ENCODE data around the gene RSPH1. TPM values are rescaled to one million over a fixed set of nuclear protein-coding genes. Genes with fewer than 3 reads are reported as not detected.

The RSPH1 gene
- total RNA-seq, 2 experiments from 2014 or later: 0.38 to 0.53 TPM

GRCh38 chr21:42521384-42521783 is 25.4 kb upstream of the RSPH1 start:
- Mint-ChIP-seq H3K4me3 (no peak overlapping the region), H3K9me3 (no peaks in the 10 kb centered on the region), H3K4me1 (ENCODE audit: low read depth) (peaks cover 45% of the 10 kb centered on the region), H3K27me3 (no peaks in the 10 kb centered on the region), H3K27ac (no peak overlapping the region), H3K36me3 (peaks cover 41% of the 10 kb centered on the region)
- no peak for DNase-seq
- POLR2A ChIA-PET: no interaction called here
- intact Hi-C loops (cut with micrococcal nuclease): loop anchor here (10.0 kb wide), 1 partner anchor 377 kb away; no protein-coding TSS in a partner anchor
- CTCF ChIA-PET: no interaction called here

DNA sequence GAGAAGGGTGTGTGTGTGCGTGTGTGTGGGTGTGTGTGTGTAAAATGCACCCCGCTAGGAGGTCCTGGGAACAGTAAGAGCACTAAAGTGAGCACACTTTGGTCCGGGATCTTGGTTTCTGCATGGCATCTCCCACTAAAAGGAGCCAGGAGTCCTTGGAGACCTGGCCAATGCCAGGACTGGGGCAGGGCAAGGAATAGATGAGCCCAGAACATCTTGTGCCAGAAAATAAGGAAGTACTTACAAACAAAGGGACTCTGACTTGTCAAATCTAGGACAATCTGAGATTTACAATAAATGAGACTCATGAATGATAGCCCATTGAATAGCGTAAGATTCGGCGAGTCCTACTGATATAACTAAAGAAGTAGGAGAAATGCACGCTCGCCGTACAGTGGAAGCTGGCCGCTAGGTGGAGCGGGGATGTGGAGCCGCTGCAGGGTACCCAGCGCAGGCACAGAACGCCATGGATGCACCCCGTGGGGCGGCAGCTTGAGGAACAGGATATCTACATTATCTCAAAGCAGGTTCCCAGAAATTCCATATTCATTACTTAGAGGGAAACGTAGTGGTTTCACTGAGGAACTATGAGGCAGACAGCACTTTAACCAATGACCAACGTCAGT is 24.7 kb upstream of the RSPH1 start:
- H3K36me3 Mint-ChIP-seq: peaks cover 38% of the 10 kb centered on the region
- intact Hi-C loops (cut with micrococcal nuclease): loop anchor here (10.0 kb wide), 1 partner anchor 376 kb away; no protein-coding TSS in a partner anchor
- CTCF ChIA-PET: no interaction called here

GRCh38 chr21:42518626-42519025 is 22.6 kb upstream of the RSPH1 start:
- DNase-seq: no peak
- CTCF ChIA-PET: no interaction called here
- no peak overlapping the region for H3K4me3 Mint-ChIP-seq
- peaks cover 42% of the 10 kb centered on the region for H3K4me1 Mint-ChIP-seq (ENCODE audit: low read depth)
- H3K9me3 Mint-ChIP-seq: no peaks in the 10 kb centered on the region
- peaks cover 35% of the 10 kb centered on the region for H3K36me3 Mint-ChIP-seq
- no peaks in the 10 kb centered on the region for H3K27me3 Mint-ChIP-seq
- H3K27ac Mint-ChIP-seq: no peak overlapping the region
- POLR2A ChIA-PET: no interaction called here
- intact Hi-C loops (cut with micrococcal nuclease): no loop called here

More for the DNA sequence above, 24.7 kb upstream of the RSPH1 start:
- POLR2A ChIA-PET: no interaction called here
- no peak overlapping the region for H3K4me3 Mint-ChIP-seq
- no peak overlapping the region for H3K27ac Mint-ChIP-seq
- no peaks in the 10 kb centered on the region for H3K9me3 Mint-ChIP-seq
- no peaks in the 10 kb centered on the region for H3K27me3 Mint-ChIP-seq
- DNase-seq: no peak
- peaks cover 45% of the 10 kb centered on the region for H3K4me1 Mint-ChIP-seq (ENCODE audit: low read depth)

DNA sequence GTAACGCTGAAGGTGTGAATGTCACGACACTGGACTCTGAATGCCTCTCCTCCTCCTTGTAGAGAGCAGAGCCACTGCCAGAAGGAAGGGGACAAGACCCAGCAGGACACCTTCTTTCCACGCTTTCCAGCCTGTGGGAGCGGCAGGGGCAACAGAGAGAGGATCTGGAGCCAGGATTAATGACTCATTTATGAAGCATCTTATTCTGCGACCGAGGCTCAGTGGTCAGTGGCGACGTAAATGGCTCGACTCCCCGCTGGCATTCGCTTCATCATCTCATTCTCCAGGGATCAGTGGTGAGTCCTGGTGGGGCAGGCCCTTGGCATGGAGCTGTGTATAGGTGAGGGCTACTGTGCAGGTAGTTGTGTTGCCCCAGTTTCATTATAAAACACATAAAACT is 22.2 kb upstream of the RSPH1 start:
- H3K4me3 Mint-ChIP-seq: no peak overlapping the region
- POLR2A ChIA-PET: no interaction called here
- no peak overlapping the region for H3K27ac Mint-ChIP-seq
- H3K4me1 Mint-ChIP-seq (ENCODE audit: low read depth): peaks cover 43% of the 10 kb centered on the region
- H3K27me3 Mint-ChIP-seq: no peaks in the 10 kb centered on the region
- no peak for DNase-seq
- peaks cover 34% of the 10 kb centered on the region for H3K36me3 Mint-ChIP-seq
- H3K9me3 Mint-ChIP-seq: no peaks in the 10 kb centered on the region
- CTCF ChIA-PET: no interaction called here
- intact Hi-C loops (cut with micrococcal nuclease): no loop called here

- ChIA-PET CTCF (no interaction called here), POLR2A (no interaction called here)
These were observed 19.9 kb upstream of the RSPH1 start for GRCh38 chr21:42515708-42516502.

GRCh38 chr21:42514883-42515228 is 18.8 kb upstream of the RSPH1 start:
- POLR2A ChIA-PET: interaction anchor here (1.8 to 2.8 kb wide), 2 partner anchors 13 to 16 kb away, joined by 6 to 25 read pairs; no protein-coding TSS in a partner anchor

More at GRCh38 chr21:42515708-42516502, 19.9 kb upstream of the RSPH1 start:
- Mint-ChIP-seq H3K36me3 (peaks cover 20% of the 10 kb centered on the region), H3K9me3 (no peaks in the 10 kb centered on the region), H3K4me1 (ENCODE audit: low read depth) (peaks cover 41% of the 10 kb centered on the region), H3K27me3 (no peaks in the 10 kb centered on the region), H3K27ac (no peak overlapping the region), H3K4me3 (peak overlapping the region; percentile 77)
- DNase-seq: no peak
- intact Hi-C loops (cut with micrococcal nuclease): no loop called here

GRCh38 chr21:42513985-42514882 is 18.2 kb upstream of the RSPH1 start:
- H3K9me3 Mint-ChIP-seq: no peaks in the 10 kb centered on the region
- peaks cover 6% of the 10 kb centered on the region for H3K36me3 Mint-ChIP-seq
- DNase-seq: peak; percentile 77
- H3K4me3 Mint-ChIP-seq: peak overlapping the region; percentile 77
- peak overlapping the region; percentile 54 for H3K27ac Mint-ChIP-seq
- CTCF ChIA-PET: interaction anchor here (1.7 kb wide), 1 partner anchor 13 kb away, joined by 9 read pairs; no protein-coding TSS in a partner anchor
- H3K27me3 Mint-ChIP-seq: no peaks in the 10 kb centered on the region
- peaks cover 30% of the 10 kb centered on the region for H3K4me1 Mint-ChIP-seq (ENCODE audit: low read depth)
- intact Hi-C loops (cut with micrococcal nuclease): loop anchor here (1.0 kb wide), 2 partner anchors 13 to 18 kb away; partner anchors contain the start of gene RSPH1
- POLR2A ChIA-PET: interaction anchor here (1.1 to 2.8 kb wide), 3 partner anchors 13 to 18 kb away, joined by 3 to 25 read pairs (median 6); partner anchors contain the start of gene RSPH1

More at GRCh38 chr21:42514883-42515228, 18.8 kb upstream of the RSPH1 start:
- no peak for DNase-seq
- Mint-ChIP-seq H3K4me3 (peak overlapping the region; percentile 77), H3K4me1 (ENCODE audit: low read depth) (peaks cover 33% of the 10 kb centered on the region), H3K27me3 (no peaks in the 10 kb centered on the region), H3K36me3 (peaks cover 10% of the 10 kb centered on the region), H3K27ac (peak overlapping the region; percentile 54), H3K9me3 (no peaks in the 10 kb centered on the region)
- CTCF ChIA-PET: interaction anchor here (1.7 kb wide), 1 partner anchor 13 kb away, joined by 9 read pairs; no protein-coding TSS in a partner anchor
- intact Hi-C loops (cut with micrococcal nuclease): loop anchor here (1.0 kb wide), 2 partner anchors 12 to 19 kb away; partner anchors contain the start of gene RSPH1

GRCh38 chr21:42513151-42513984 is 17.3 kb upstream of the RSPH1 start, which contains the start of gene SLC37A1:
Gene SLC37A1 (plus strand): TSS chr21:42513852. CDS start chr21:42518455, 4,603 bp downstream.
- ChIA-PET CTCF (interaction anchor here (1.4 to 1.7 kb wide), 2 partner anchors 12 to 14 kb away, joined by 4 to 9 read pairs; no protein-coding TSS in a partner anchor), POLR2A (interaction anchor here (1.1 to 2.8 kb wide), 3 partner anchors 14 to 18 kb away, joined by 3 to 25 read pairs (median 6); partner anchors contain the start of gene RSPH1)
- peaks cover 4% of the 10 kb centered on the region for H3K36me3 Mint-ChIP-seq
- peak; percentile 48 for DNase-seq
- peak within 1 kb of the TSS; percentile 63 for H3K27ac Mint-ChIP-seq
- no peaks in the 10 kb centered on the region for H3K27me3 Mint-ChIP-seq
- no peaks in the 10 kb centered on the region for H3K9me3 Mint-ChIP-seq
- H3K4me1 Mint-ChIP-seq (ENCODE audit: low read depth): peaks cover 30% of the 10 kb centered on the region
- peak within 1 kb of the TSS; percentile 77 for H3K4me3 Mint-ChIP-seq
- intact Hi-C loops (cut with micrococcal nuclease): no loop called here

DNA sequence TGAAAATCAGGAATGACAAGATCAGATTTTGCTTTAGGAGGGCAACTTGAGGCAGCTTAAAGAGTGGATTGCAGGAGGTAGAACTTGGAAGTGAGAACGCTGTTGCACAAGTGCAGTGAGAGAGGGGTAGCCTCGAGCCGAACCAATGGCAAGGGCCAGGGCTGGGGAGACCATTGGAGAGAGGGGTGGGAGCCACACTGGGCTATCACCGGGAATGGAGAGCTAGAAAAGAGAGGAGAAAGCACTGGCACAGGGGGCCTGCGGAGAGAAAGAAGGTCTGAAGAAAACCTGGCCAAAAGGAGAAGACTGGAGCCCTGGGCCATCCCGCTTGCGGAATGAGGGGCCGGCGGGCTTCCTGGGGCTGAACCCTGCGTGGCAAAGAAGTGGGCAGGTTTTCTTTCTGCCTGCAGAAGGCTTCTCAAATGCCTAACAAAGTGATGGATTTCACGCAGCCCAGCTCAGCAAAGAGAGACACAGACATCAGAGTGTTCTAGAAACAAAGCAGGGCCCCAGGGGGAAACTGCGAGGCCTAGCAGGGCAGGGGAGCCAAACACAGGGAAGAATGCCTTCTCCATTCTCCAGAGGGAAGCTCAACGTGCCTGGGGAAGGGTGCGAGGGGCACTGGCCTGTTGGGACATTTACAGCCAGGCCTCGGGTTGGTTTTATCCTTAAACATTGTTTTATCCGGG is 16.5 kb upstream of the RSPH1 start:
- no peak overlapping the region for H3K27ac Mint-ChIP-seq
- POLR2A ChIA-PET: interaction anchor here (2.8 kb wide), 1 partner anchor 15 kb away, joined by 25 read pairs; no protein-coding TSS in a partner anchor
- peaks cover 24% of the 10 kb centered on the region for H3K4me1 Mint-ChIP-seq (ENCODE audit: low read depth)
- CTCF ChIA-PET: interaction anchor here (1.4 kb wide), 1 partner anchor 13 kb away, joined by 4 read pairs; no protein-coding TSS in a partner anchor
- H3K9me3 Mint-ChIP-seq: no peaks in the 10 kb centered on the region
- no peak for DNase-seq
- peaks cover 4% of the 10 kb centered on the region for H3K36me3 Mint-ChIP-seq
- peak overlapping the region; percentile 42 for H3K4me3 Mint-ChIP-seq
- intact Hi-C loops (cut with micrococcal nuclease): no loop called here
- H3K27me3 Mint-ChIP-seq: no peaks in the 10 kb centered on the region

GRCh38 chr21:42509244-42509643 is 13.2 kb upstream of the RSPH1 start:
- H3K27ac Mint-ChIP-seq: no peak overlapping the region
- intact Hi-C loops (cut with micrococcal nuclease): no loop called here
- ChIA-PET POLR2A (no interaction called here), CTCF (interaction anchor here (1.6 kb wide), 1 partner anchor 128 kb away, joined by 3 read pairs; no protein-coding TSS in a partner anchor)
- DNase-seq: no peak
- peaks cover 3% of the 10 kb centered on the region for H3K4me1 Mint-ChIP-seq (ENCODE audit: low read depth)
- H3K27me3 Mint-ChIP-seq: no peaks in the 10 kb centered on the region
- no peaks in the 10 kb centered on the region for H3K36me3 Mint-ChIP-seq
- no peaks in the 10 kb centered on the region for H3K9me3 Mint-ChIP-seq
- no peak overlapping the region for H3K4me3 Mint-ChIP-seq
